Stimulated activated CD4-positive, alpha-beta T cell treated with anti-CD3 and anti-CD28 coated beads, Interleukin-4, amount 100 ng/mL, for 24 hours (primary cell): ENCODE data around the gene ZMAT2.
A peak's percentile ranks its signal among the peaks of the same experiment; 100 is the strongest.
"Not testable (repeated sequence)": the region's sequence is repeated elsewhere in the genome, so short reads cannot be mapped to it uniquely, and the experiment has no call there.

ENCODE experiments used
- DNase-seq: peaks from one replicate; pipeline ENCODE4 v3.0.0-alpha.2; 2020

ZMAT2 gene

DNA sequence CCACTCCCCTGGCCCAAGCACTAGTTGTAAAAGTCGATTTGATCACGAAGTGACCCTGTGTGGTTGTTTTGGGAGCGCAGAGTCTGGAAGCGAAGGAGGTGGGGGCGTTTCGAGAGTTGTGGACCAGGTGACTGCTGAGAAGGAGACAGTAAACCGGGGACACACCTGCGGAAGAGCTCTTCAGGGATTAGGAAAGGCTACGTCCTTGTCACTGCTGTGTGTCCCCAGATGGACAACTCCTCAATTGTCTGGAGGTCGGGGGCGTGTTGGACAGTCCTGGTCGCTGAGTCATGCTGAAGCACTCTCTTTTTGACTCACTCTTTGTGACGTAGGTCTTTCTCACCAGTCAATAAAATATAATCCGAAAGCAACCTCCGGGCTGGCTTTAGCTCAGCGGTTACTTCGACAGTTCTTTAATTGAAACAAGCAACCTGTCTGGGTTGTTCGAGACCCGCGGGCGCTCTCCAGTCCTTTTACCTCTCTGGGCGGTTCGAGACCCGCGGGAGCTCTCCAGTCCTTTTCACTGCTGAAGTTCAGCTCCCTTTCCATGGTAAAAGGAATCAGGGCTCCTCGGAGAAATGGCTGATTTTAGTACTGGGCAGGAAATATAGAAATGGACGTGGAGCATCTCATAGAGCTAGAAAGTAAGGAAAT lies 10.8 kb downstream of the ZMAT2 start:
- DNase-seq, result peak; percentile 87

DNA sequence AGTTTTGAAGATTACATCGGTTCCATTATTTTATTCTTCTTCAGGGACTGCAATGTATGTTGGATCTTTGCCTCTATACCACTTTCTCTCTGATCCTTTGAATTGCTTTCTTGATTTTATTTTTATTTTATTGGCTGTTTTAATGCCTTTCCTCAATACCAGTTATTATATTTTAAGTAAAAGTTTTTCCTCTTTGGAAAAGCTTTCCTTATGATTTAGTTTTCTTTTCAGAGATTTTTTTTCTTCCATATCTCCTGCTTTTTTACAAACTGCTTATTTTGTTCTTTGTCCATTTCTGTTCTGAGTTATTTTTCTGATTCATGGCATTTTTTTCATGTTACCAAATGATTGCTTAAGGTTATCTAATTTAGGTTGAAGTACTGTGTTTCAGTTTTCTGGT lies 11.5 kb downstream of the ZMAT2 start:
- no peak for DNase-seq

DNA sequence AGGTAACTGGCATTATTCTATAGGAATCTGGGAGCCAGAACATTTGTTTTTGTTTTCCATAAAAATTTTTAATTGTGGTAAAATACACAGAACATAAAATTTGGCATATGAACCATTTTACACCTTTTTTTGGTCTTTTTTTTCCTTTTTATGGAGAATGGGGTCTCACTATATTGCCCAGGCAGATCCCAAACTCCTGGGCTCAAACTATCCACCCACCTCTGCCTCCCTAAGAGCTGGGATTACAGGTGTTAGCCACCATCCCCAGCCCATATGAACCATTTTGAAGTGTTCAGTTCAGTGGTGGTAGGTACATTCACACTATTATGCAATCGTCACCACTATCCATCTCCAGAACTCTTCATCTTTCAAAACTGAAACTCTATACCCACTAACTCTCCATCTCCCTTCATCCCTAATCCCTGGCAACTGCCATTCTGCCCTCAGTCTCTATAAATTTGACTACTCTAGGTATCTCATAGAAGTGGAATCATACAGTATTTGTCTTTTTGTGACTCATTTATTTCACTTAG lies 13.4 kb downstream of the ZMAT2 start:
- DNase-seq, result no peak

DNA sequence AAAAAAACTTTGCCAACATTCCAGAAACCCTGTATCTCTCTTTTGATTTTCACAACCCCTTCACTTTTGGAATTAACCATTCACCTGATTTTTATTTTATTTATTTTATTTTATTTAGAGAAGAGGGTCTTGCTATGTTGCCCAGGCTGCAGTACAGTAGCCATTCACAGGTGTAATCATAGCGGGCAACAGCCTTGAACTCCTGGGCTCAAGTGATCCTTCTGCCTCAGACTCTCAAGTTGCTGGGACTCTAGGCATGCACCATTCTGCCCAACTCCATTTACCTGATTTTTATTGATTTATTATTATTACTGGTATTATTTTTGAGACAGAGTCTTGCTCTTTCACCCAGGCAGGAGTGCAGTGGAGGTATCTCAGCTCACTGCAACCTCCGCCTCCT lies 16.0 kb downstream of the ZMAT2 start:
- DNase-seq, result not testable (repeated sequence)

DNA sequence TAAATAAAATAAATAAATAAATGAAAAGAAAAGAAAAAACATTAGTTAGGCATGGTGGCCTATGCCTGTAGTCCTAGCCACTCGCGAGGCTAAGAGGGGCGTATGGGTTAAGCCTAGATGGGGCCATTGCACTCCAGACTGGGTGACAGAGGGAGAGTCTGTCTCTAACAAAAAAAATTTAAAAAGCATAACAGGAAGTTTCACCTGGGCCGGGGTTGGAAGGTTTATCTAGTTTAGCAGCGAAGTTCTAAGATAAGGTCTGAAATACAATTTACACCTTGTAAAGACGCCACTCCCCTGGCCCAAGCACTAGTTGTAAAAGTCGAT lies 18.0 kb downstream of the ZMAT2 start:
- DNase-seq, result no peak

DNA sequence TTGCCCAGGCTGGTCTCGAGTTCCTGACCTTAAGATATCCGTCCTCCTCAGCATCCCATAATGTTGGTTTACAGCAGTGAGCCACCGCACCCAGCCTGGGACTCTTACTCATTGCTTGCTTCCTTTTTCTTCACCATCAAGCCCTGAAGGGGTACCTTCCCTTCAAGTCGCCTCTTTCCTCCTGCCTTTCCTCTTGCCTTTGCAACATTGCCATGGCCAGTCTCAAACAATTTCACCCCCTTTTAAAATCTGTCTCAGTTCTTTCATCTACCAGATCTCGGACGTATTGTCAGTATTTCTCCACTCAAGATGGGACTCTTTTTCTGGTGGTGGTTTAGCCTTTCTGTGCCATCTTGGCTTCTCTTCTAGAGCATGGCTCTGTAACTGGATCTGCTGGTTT lies 20.5 kb downstream of the ZMAT2 start:
- DNase-seq, result not testable (repeated sequence)

DNA sequence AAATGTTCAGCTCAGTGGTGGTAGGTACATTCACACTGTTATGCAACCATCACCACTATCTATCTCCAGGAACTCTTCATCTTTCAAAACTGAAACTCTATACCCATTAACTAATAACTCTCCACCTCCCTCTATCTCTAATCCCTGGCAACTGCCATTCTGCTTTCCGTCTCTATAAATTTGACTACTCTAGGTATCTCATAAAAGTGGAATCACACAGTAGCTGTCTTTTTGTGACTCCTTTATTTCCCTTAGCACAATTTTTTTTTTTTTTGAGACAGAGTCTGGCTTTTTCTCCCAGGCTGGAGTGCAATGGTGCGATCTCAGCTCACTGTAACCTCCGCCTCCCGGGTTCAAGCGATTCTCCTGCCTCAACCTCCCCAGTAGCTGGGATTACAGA lies 21.1 kb downstream of the ZMAT2 start:
- DNase-seq, result not testable (repeated sequence)

DNA sequence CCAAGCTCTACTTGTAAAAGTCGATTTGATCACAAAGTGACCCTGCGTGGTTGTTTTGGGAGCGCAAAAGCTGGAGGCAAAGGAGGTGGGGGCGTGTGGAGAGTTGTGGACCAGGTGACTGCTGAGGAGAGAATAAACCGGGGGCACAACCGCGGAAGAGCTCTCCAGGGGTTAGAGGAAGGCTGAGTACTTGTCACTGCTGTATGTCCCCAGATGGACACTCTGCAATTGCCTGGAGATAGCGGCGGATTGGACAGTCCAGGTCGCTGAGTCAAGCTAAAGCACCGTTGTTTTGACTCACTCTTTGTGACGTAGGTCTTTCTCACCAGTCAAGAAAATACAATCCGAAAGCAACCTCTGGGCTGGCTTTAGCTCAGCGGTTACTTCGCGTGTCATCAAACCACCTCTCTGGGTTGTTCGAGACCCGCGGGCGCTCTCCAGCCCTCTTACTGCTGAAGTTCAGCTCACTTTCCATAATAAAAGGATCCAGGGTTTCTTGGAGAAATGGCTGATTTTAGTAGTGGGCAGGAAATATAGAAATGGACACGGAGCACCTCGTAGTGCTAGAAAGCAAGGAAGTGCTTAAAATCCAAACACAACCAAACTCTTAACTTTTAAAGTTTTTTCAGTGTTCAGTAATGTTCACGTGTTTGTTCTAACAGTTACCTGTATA lies 25.7 kb downstream of the ZMAT2 start:
- peak; percentile 83 for DNase-seq

DNA sequence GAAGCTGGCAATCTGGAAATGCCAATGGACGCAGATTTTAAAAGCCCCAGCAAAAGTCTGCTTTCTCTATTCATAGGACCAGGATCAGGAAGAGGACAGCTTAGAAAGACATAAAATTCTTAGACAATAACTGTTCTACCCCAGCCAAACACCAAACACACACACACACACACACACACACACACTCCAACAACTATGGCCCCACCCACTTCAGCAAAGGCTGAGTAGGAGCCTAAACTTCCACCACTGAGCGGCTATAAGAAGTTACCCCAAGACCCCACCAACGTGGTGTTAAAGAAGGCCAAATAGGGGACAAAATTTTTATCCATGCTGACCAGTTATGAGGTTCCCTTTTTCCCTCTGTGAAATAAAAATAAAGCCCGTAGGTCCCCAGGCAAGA lies 32.9 kb downstream of the ZMAT2 start:
- DNase-seq, result no peak

DNA sequence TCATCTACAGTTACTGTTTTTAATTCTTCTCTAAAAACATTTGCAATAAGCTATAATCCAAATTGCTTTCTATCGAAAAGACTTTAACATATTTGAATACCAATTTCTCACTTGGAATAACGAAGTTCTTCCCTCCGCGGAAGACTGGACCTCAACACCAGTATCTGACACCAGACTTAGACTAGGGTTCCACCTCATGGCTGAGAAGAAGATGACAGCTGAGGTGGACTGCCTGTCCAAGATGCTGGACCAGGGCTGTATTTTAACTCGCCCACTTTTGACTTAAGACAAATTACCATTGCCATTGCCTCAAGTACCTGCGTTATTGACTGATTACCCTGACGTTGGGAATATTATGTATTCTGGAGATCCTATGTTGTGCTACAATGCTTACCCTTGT lies 34.1 kb downstream of the ZMAT2 start:
- DNase-seq, result no peak

DNA sequence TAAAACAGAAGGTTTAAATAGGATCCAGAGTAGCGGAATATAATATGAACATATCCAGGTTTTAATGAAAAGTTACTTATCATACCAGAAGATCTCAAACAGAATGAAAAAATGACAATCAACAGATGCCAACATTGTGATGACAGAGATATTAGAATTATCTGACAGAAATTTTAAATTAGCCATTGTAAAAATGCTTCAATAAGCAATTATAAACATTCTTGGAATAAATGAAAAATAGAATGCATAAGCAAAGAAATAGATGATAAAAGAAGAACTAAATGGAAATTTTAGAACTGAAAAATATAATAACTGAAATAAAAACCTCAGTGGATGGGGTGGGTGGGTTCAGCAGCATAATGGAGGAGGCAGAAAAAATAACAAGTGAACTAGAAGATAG lies 37.2 kb downstream of the ZMAT2 start:
- DNase-seq, result no peak

DNA sequence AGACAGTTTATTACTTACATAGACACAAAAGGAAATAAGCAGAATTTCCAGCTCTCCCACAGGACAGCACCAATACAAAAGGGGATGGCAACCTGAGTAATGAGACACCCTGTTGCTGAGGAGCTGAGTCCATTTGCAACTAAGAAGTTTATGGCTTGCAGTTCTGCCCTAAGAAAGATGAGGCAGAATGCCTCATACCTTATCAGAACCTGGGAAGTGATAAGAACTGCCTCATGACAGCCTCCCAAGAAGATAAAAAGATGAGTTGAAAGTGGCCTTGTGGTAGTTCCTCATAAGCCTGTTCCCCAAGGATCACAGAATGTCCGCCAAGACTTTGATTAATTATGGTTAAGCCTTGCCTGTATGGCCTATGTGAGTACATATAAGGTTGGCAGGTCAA lies 41.7 kb downstream of the ZMAT2 start:
- DNase-seq, result no peak

DNA sequence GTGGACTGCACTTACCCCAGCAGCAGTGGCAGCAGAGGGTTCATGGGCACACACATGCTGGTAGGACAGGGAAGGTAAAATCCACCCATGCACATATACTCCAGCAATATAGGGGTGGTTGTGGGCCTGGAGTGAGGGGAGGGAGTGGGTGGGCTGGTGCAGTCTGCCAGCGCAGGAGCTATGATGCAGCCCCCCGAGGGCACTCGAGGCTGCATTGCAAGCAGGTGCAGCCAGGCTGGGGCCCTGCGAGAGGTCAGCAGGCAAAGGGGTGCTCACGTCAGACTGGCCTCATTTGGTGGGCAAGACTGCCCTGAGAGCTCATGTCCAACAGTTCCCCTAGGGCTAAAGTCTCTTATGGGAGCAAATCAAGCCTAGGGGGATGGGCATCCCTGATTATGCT lies 53.3 kb downstream of the ZMAT2 start:
- no peak for DNase-seq
